Suprapubic skin (tissue), 3 donors: ENCODE measurements around the gene RANBP1.

Source experiments
- CTCF ChIP-seq, 2 donors: fragments of 200-600 bp in 1 of 2; fragments of 450-650 bp in 1 of 2; sonication (generic) in 1 of 2; IDR thresholded peaks; one replicate each; pipeline ENCODE4 v1.5.1; 2016 to 2019; ENCODE audit warnings: antibody characterized with exemption in 2 of 2, mild to moderate bottlenecking in 1 of 2, moderate library complexity in 1 of 2
- EP300 ChIP-seq: sonication (generic); formaldehyde crosslinking; IDR thresholded peaks from one replicate; pipeline ENCODE4 v1.6.1; 2017; ENCODE audit warnings: antibody characterized with exemption

- TF ChIP-seq CTCF (IDR thresholded peaks at IDR 0.05) (no peak), EP300 (no peak)
These were observed 12.7 kb downstream of the RANBP1 start for GRCh38 chr22:20128619-20128901.
